G401.6 (cell line): ENCODE results near the gene HIVEP1.

ENCODE experiments used
- FAIRE-seq: peaks from 2 replicates; lab custom pipeline; 2012; peaks lifted over from hg19 to GRCh38; lab: Jason Lieb, UNC

Gene HIVEP1

DNA sequence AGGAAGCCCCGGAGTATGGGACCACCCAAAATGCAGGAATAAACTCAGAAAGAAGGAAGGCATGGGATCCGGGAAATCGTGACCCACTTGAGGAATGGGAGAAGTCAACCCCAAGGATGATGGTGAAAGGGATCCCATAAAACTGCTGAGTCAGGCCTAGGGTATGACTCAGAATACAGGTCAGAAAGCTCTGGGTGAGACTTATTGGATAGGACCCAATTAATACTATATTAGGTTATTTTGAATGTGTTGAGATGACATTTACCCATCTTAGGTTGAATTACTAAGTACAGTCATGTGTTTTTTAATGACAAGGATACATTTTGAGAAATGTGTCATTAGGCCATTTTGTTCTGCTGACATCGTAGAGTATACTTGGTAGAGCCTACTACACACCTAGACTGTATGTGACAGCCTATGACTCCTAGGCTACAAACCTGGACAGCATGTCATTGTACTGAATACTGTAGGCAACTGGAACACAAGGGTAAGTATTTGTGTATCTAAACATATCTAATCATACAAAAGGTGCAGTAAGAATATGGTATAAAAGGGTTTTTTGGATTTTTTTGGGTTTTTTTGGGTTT is 17.1 kb upstream of the HIVEP1 start:
- FAIRE-seq, result no peak

DNA sequence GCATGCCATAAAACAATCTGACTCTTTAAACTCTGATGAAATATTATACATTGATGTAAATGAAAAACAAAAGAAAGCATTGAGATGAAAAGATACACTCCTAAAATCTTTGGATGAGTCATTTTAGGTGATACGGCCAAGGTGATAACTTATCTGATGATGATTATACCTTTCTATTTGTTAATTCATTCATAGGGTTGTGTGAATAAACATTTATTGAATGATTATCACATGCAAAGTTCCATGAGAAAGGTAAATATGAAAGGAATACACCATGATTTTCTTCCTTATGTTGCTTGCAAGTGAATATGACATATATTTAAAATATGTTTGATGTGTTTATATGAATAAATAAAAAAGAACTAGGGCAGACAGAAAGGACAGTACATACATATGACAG is 15.4 kb upstream of the HIVEP1 start:
- FAIRE-seq, result no peak

DNA sequence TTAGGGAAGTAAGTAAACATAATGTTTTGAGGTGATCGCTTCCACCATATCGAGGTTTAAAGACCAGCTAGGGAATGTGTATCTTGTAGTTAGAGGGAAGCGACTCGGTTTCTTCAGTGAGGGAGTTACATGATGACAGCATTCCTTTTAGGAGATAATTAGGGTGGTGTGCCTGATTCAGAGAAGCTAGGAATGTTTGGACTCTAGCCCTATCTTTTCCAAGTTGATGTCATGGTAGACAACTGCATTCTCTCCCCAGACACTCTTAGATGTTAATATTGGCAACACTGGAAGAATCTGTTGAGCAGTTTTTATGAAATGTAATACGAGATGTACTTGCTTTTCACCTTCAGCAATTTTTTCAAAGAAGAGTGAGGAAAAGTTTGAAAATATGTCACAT is 12.9 kb upstream of the HIVEP1 start:
- no peak for FAIRE-seq

DNA sequence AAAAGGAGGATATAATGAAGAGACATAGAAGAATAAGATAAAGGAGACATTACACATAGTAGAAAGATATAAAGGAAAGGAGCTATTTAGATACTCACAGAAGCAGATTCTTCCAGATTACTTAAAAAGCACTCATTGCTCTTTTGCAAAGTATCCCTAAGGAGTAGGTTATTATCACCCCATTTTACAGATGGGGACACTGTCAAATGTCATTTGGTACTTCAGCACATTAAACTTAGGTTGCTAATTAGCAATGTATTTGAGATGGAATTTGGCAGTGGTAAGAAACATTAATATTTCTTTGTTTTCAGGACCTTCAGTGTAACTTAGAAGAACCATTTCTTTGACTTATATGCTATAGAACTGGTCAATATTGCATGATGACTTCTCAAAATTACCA is 11.9 kb upstream of the HIVEP1 start:
- no peak for FAIRE-seq

DNA sequence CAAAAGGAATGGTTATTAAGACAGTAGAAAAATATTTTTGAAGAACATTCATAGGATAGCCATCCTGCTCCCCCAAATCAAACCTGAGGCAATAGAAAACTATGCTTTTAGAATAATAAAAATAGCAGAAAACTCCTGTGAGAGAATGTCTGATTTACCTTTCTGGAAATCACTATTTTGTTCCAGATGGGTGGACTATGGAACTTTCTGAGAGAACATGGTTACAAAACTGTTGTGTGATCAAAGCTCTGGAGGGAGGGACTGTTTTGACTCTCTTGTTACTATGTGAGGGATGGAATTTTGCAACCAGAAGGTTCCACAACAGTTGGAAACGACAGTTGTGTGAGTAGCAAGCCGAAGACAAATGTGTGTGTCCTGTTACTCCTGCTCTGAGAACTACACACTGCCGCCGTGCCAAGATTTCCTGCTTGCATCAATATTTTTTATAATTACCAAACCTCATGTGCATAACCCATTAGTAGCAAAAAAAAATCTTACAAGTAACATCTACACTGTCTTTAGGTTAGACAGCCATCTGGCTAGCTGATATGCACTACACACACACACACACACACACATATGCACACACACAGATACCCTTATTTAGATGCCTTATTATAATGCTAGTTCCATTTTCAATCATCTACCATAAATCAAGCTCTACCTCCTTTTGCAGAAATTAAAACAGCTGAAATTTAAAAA is 11.0 kb upstream of the HIVEP1 start:
- no peak for FAIRE-seq

DNA sequence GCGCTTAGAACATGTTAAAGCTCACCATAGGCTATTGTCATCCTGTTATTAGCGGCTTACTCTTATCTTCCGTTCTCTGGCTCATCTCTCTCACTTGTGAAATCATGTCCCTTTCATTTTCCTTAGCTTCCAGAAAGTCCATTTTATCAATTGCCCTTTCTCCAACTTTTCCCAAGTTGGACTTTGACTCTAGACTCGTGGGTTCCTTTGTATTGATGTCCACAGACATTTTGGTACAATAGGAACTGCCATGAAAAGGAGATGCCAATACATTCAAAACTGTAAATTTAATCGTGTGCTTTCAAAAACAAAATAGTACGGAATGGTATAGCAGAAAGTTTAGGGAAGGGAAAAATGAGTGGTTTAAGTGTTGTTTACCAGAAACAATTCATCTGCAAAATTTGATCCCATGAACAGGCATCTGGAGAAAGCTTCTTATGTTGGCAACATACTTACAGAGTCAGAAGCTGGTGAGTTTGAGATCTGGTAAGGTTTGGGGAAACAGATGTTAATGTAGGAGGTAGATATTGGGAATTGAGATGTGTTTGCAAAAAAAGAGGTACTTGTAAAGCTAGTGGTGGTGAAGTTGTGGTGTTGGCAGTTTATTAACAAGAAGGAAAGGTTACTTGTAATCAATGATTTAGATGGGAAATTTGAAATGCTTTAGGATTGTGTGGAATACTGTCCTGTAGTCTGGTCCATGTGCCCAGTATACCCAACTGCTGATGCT is 10.2 kb upstream of the HIVEP1 start:
- no peak for FAIRE-seq

DNA sequence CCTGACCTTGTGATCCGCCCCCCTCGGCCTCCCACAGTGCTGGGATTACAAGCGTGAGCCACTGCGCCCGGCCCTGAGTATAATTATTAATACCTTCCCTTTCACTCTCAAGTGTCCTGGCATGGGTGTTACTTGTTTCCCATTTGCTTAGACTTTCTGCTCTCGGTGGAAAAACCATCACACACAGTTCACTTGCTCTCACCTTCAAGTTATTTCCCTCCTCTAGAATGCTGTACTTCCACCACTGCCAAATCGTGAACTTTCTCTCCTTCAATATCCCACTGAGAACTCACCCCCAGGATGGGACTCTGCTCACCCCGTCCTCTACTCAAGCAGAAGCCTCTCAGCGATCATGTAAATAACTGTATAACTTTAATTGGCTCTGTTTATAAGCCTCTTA is 4.6 kb upstream of the HIVEP1 start:
- FAIRE-seq, result no peak

DNA sequence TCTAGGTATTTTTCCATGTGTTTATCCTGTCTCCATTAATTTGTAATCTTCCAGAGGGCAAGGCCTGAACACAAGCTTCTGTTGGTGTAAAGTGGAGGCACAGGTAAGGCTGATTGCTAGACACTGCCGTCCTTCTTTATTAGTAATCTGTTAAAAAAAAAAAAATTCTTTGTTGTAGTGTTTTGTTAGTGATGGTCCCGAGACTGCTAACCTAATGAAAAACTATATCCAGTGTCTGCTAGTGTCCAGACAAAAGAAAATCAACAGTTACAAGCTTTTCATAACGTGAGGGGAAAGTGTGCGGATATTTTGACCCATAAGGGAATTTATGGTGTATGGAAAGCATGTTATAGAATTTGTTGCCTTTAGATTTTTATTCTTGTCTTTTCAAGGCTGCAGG is 4.2 kb upstream of the HIVEP1 start:
- no peak for FAIRE-seq

DNA sequence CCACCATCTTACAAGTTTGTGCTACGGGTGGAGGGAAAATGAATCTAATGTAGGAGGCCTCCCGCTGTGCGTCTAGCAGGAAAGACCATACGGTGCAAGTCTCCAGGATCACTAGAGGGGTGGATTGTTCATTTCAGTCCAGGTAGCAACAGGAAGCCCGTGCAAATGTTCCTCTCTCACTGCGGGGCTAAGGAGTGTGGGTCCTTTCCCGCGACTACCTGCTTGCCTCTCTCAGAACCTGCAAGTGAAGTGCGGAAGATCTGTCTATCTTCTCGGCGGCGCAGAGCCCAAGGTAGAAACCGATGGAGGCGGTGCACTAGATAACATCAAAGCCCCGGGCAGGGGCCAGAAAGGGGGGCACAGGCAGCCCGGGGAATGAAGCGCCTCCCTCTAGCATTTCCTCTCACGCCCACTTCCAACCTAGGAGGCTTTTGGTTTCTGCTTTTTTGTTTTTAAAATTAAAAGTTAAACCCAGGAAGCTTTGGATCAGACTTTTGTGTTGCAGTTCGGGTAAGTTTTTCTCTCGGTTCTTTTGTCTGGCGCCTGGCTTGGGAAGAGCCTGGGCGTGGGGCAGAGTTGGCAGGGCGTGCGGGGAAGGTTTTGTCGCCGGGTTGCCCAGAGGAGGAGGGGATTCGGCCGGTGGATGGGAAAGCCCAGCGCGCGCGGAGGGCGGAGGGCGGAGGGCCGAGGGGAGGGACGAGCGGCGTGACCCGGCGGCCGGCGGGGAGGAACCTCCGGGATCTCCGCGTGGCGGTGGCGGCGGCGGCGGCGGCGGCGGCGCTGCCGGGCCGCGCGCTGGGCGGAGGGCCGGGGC is 3.5 kb upstream of the HIVEP1 start:
- peak; percentile 36 for FAIRE-seq

DNA sequence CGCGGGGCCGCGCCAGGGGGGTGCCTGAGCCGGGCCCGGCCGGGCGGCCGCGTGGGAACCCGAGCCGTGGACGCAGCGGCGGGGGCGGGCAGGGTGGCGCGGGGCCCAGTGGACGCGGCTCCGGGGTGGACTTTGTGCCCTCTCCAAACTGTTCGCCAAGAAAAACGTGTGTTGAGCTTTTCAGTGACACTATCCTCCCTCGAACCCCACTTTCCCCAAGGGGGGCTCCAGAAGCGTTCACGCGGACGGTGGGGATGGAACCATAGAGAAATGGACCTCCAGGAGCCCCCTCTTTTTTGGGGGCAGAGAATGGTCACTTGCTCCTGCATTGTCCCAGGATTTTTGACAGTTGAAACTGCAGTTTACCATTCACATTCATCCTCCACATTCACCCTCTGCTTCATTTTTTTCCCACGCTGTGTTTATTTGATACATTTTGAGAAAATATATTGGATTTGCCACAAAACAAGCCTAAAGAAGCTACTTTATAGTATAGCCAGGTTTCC is 2.9 kb upstream of the HIVEP1 start:
- FAIRE-seq, result no peak

DNA sequence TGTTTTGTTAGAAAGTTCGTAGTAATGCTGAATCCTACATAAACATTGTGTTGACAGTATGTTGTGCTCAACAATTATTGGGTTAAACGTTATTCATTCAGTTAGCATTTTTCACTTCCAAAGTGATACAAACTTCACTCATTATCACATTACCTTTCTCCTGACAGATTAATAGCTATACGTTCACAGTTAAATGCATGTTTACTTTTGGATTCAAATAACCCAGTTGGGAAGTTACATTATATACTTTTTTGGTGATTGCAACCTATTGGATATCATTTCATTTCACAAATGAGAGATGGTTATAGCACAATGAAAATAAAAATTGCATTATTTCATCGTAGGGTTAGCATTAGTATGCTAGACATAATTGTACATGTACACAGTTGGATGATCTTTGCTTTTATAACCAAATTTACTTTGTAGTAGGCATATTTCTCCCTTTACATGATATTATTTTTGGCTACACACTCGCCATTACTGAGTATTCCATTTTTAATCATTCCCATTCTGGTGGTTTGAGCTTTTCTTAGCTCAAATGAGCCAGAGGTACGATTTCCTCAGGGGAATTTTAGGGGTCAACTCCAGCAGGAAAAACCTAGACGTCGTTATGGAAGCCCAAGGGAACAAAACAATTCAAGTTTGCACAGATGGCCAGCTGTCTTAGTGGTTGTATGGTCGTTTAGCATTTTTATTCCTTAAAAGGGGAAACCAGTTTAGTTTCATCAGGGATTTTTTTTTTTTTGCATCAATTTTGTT is 2.1 kb upstream of the HIVEP1 start:
- peak; percentile 54 for FAIRE-seq

DNA sequence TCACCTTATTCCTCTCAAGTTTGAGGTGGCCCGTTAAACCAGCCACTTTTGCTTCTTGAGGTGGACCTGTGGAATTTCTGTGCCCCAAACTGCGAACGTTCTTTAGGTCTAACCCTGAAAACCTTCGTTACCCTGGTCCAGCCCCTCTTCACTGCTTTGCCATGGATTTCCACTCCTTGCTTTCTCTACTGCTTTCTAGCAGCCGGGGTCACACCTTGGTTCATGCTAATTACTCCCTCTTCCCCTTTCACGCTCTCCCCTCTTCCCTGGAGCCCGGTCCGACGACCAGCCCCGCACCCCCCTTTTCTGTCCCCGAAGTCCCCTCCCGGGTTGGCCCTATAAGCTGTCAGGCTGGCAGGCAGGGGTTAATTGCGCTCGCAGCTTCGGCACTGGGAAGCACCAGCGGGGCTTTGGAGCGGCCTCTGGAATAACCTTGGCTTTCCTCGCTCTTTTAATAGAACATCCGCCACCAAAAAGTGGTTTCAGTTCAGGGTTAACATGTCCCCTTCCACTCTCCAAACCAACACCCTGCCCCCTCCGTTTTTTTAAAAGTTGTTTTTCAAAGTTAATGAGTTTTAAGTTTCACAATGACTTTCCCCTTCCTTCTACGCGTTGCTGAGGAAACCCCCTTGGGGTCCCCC is 1.4 kb upstream of the HIVEP1 start:
- no peak for FAIRE-seq

DNA sequence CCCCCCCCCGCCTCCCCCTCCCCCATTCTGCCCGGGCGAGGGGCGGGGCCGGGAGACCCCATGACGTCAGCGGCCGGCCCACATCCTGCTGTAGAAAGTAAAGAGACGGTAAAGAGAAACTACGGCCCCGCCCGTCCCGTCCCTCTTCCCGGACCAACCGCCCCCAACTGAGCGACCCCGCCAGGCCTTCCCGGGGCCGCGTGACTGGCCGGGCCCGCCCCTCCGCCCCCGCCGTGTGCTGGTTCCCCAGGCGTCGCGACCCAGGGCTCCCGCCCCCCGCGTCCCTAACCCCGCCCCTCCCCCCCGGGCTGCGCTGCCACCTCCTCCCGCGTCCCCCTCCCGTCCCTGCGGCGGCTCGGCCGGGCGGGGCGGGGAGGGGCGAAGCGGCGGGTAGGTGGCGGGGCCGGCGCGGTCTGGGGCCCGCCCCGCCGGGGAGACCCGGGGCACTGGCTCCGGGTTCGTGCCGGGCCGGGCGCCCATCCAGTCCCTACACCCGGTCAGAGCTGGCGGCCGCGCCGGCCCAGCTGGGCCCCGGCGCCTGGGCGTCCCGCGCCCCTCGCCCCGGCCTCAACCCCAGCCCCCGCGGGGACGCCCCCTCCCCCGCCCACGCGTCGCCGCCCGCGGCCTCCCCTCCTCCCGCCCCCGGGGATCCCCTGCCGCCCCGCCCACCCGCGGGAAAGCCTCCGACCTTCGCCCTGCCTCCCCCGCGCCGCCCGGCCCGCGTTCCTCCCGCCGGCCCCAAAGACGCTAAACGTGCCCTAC is 655 bp upstream of the HIVEP1 start:
- no peak for FAIRE-seq

DNA sequence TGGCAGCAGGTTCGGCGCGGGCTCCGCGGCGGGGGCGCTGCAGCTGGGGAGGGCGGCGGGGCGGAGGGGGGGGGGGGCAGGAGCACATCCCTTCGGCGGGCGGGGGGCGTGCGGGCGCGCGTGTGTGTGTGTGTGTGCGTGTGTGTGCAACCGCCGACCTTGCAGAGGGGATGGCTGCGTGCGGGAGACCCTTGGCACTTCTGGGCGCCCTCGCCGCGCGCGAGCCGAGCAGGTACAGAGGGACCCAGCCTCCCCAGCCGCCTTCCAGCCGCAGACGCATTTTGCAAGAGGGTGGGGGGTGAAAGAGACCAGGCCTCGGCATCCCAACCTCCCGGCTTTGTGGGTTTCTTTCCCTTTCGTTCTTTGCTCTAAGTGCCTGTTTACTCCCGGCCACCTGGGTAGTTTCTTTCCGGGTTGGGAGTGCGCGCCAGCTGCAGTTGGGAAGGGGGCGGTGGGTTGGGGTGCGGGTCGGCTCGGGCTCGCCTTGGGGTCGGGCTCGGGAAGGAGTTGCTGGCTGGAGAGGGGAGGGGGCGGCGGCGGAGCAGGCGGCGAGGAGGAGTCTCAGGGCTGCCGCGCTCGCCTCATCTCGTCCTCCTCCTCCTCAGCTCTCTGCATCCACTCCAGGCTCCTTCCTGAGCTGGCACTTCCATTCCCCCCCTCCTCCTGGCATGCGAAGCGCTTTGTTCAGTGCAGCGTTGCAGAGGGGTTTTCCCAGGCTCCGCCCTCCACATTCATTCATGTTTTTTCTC is 620 bp downstream of the HIVEP1 start:
- peak; percentile 21 for FAIRE-seq

DNA sequence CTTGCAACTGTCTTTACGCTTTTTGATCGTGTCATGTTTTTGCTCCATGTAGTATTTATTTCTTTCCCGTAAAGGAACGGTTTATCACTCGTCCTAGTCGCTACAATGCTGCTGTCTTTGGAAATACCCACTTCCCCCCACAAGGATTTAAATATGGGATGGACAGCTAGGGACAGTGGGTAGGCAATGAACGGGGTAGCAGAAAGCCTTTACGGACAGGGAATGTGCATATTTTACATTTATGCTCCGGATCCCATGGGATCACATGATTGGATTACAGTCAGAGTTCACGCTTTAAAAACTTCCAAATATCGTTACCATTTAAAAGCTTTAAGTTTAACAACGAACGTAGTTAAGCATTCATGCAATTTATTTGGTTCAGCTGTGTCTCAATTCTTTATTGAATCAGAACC is 1.2 kb downstream of the HIVEP1 start:
- no peak for FAIRE-seq

DNA sequence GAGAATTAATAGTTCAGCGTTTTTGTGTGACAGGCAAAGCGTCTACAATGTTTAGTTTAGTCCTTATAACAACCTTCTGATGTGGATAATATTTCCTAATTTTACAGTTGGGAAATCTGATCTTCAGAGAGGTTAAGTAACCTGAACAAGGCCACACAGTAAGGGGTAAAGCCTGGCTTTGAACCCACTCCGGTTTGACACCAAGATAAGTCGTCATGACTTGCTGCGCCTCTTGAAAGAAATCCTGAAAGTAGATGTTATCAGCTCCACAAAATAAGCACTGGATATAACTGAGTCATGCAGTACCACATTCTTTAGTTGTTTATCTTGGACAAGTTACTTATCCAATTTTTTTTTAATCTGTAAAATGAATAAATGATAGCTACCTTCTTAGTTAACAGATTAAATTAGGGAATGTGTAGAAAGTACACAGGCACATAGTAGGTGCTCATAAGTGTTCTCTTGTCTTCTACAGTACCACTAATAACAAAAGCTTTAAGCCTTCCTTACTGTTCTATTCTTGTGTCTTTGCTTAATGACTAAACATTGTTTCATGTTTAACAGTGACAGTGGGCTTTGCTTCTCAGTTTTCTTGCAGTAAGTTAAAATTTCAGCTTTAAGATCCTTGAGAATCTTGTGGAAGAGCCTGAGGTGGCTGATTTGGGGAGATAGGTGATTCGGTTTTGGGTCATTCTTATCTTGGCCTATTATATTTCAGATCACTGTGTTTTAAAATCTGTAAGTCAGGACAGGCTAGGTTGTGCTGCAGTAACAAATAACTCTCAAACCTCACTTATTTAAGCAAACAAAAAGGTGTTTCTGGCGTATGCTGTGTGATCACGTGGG is 2.1 kb downstream of the HIVEP1 start:
- FAIRE-seq, result no peak

DNA sequence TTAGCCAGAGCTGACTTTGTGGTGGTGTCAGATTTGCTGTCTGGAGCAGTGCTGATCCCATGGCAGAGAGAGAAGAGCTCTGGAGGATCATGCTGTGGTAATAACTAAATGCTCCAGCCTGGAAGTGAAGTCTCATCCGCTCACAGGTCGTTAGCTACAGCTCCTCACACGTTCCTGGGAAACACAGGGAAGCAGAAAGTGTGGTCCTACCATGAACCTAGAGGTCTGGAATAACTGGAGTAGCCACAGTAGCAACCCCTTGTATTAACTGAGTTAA is 2.7 kb downstream of the HIVEP1 start:
- FAIRE-seq, result no peak

DNA sequence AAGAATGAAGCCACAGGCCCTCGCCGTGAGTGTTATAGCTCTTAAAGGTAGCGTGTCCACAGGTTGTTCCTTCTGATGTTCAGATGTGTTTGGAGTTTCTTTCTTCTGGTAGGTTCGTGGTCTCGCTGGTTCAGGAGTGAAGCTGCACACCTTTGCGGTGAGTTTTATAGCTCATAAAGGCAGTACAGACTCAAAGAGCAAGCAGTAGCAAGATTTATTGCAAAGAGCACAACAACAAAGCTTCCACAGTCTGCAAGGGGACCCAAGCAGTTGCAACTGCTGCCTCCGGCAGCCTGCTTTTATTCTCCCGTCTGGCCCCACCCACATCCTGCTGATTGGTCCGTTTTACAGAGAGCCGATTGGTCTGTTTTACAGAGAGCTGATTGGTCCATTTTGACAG is 5.2 kb downstream of the HIVEP1 start:
- no peak for FAIRE-seq

DNA sequence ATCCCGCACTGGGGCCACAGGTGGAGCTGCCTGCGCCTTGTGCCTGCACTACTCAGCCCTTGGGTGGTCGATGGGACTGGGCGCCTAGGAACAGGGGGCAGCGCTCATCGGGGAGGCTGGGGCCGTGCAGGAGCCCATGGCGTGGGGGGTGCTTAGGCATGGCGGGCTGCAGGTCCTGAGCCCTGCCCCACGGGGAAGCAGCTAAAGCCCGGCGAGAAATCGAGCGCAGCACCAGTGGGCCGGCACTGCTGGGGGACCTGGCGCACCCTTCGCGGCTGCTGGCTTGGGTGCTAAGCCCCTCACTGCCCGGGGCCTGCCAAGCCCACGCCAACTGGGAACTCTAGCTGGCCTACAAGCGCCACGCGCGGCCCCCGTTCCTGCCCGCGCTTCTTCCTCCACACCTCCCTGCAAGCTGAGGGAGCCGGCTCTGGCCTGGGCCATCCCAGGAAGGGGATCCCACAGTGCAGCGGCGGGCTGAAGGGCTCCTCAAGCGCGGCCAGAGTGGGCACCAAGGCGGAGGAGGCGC is 5.8 kb downstream of the HIVEP1 start:
- FAIRE-seq, result no peak
